Mesenchymal stem cell (in vitro differentiated cells and primary cell): Measurements from ENCODE around the gene OR2C3.

Source experiments
- DNase-seq: peaks from one replicate; pipeline ENCODE4 v3.0.0-alpha.2; 2013
- H2AFZ ChIP-seq: one replicate; pipeline ENCODE4 v1.6.1; 2013; ENCODE audit warnings: low read depth, mild to moderate bottlenecking, control low read depth, inconsistent platforms, low read length, moderate library complexity
- H2AK5ac ChIP-seq: 2 replicates; pipeline ENCODE4 v1.6.1; 2013; ENCODE audit warnings: low read length, moderate library complexity, mild to moderate bottlenecking, inconsistent platforms; ENCODE audit not compliant: severe bottlenecking
- H2BK120ac ChIP-seq: one replicate; pipeline ENCODE4 v1.6.1; 2013; ENCODE audit warnings: low read depth, mild to moderate bottlenecking, inconsistent platforms, low read length, moderate library complexity
- H2BK12ac ChIP-seq, 2 experiments: one replicate each; pipeline ENCODE4 v1.6.1; 2013; ENCODE audit warnings: inconsistent platforms in 2 of 2, low read length in 2 of 2, mild to moderate bottlenecking in 2 of 2, moderate library complexity in 2 of 2, control low read depth in 1 of 2
- H2BK15ac ChIP-seq: one replicate; pipeline ENCODE4 v1.6.1; 2013; ENCODE audit warnings: mild to moderate bottlenecking, low read depth, inconsistent platforms; ENCODE audit not compliant: poor library complexity, severe bottlenecking
- H2BK5ac ChIP-seq: 2 replicates; pipeline ENCODE4 v1.6.1; 2013; ENCODE audit warnings: low read depth, mild to moderate bottlenecking, low read length, control low read depth, inconsistent platforms; ENCODE audit not compliant: poor library complexity, severe bottlenecking
- H3K14ac ChIP-seq, 2 experiments: one replicate each; pipeline ENCODE4 v1.6.1; 2013; ENCODE audit warnings: inconsistent platforms in 2 of 2, low read length in 2 of 2, control low read depth in 1 of 2, mild to moderate bottlenecking in 1 of 2, moderate library complexity in 1 of 2
- H3K18ac ChIP-seq, 2 experiments: one replicate each; pipeline ENCODE4 v1.6.1; 2013; ENCODE audit warnings: inconsistent platforms in 2 of 2, low read length in 2 of 2, control low read depth in 1 of 2, low read depth in 1 of 2, mild to moderate bottlenecking in 1 of 2
- H3K23ac ChIP-seq, 2 experiments: one replicate each; pipeline ENCODE4 v1.6.1; 2013; ENCODE audit warnings: inconsistent platforms in 2 of 2, low read length in 2 of 2, mild to moderate bottlenecking in 2 of 2, moderate library complexity in 2 of 2, control low read depth in 1 of 2
- H3K27ac ChIP-seq: 2 replicates; pipeline ENCODE4 v1.5.1; 2013; ENCODE audit warnings: mild to moderate bottlenecking, moderate library complexity, low read length, control low read depth, inconsistent platforms; ENCODE audit not compliant: poor library complexity, severe bottlenecking
- H3K27me3 ChIP-seq, 2 experiments: 2 replicates each; pipeline versions ENCODE4 v1.6.1 to v1.7.0; 2013; ENCODE audit warnings: low read length in 2 of 2, mild to moderate bottlenecking in 2 of 2, moderate library complexity in 2 of 2, control low read depth in 1 of 2, inconsistent platforms in 1 of 2; ENCODE audit not compliant: control insufficient read depth in 1 of 2, insufficient read depth in 1 of 2
- H3K36me3 ChIP-seq, 2 experiments: 2 replicates each; pipeline versions ENCODE4 v1.6.1 to v1.7.0; 2013; ENCODE audit warnings: low read length in 2 of 2, control low read depth in 1 of 2, inconsistent platforms in 1 of 2, low read depth in 1 of 2, mild to moderate bottlenecking in 1 of 2; ENCODE audit not compliant: insufficient read depth in 2 of 2, control insufficient read depth in 1 of 2
- H3K4ac ChIP-seq, 2 experiments: one replicate each; pipeline ENCODE4 v1.6.1; 2013; ENCODE audit warnings: inconsistent platforms in 2 of 2, low read length in 2 of 2, mild to moderate bottlenecking in 2 of 2, moderate library complexity in 2 of 2, control low read depth in 1 of 2, low read depth in 1 of 2
- H3K4me1 ChIP-seq: 2 replicates; pipeline ENCODE4 v1.6.1; 2013; ENCODE audit warnings: low read depth, low read length, control low read depth; ENCODE audit not compliant: control insufficient read depth, insufficient read depth
- H3K4me2 ChIP-seq: 2 replicates; pipeline ENCODE4 v1.6.1; 2013; ENCODE audit warnings: low read length, mild to moderate bottlenecking, inconsistent platforms; ENCODE audit not compliant: poor library complexity, severe bottlenecking
- H3K4me3 ChIP-seq, 2 experiments: 2 replicates each; pipeline versions ENCODE4 v1.5.1 to v1.7.0; 2013; ENCODE audit warnings: low read length in 2 of 2, mild to moderate bottlenecking in 2 of 2, control low read depth in 1 of 2, low read depth in 1 of 2; ENCODE audit not compliant: insufficient read depth in 1 of 2
- H3K79me1 ChIP-seq: replicated peaks from 2 replicates; pipeline ENCODE4 v1.6.1; 2013; ENCODE audit warnings: mild to moderate bottlenecking, control low read depth, low read length, inconsistent platforms; ENCODE audit not compliant: poor library complexity, severe bottlenecking
- H3K9ac ChIP-seq: 2 replicates; pipeline ENCODE4 v1.7.0; 2013; ENCODE audit warnings: mild to moderate bottlenecking, low read length, moderate library complexity
- H3K9me3 ChIP-seq: 2 replicates; pipeline ENCODE4 v1.7.0; 2013; ENCODE audit warnings: mild to moderate bottlenecking, low read length; ENCODE audit not compliant: control insufficient read depth
- H4K8ac ChIP-seq: one replicate; pipeline ENCODE4 v1.6.1; 2013; ENCODE audit warnings: inconsistent platforms, mild to moderate bottlenecking, low read length, moderate library complexity
- H4K91ac ChIP-seq: one replicate; pipeline ENCODE4 v1.6.1; 2013; ENCODE audit warnings: mild to moderate bottlenecking, low read length, inconsistent platforms
- WGBS: methylation state at CpG from one replicate; pipeline ENCODE4 v1.1.7; 2013; ENCODE audit warnings: mixed read lengths; 5-methylcytosine and 5-hydroxymethylcytosine counted together

The OR2C3 gene

DNA sequence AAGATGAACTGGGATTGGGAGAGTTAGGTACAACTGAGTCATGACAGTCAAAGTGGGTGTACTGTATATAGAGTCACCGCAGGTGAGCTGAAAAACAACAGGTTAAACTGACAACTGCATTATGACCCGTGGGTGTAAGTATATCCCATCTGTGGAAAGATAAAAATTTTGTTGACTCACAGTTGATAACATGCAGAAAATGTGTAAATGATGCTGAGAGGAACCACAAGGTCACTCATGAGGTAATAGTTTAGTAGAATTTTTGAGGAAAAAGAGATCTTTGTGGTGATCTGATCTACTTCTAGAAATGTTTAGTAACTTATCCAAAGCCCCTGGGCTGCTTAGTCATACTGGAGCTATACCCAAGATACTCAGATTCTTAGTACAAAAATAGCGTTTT, 838 bp downstream of the OR2C3 start:
- H3K14ac ChIP-seq: no peak overlapping the region

DNA sequence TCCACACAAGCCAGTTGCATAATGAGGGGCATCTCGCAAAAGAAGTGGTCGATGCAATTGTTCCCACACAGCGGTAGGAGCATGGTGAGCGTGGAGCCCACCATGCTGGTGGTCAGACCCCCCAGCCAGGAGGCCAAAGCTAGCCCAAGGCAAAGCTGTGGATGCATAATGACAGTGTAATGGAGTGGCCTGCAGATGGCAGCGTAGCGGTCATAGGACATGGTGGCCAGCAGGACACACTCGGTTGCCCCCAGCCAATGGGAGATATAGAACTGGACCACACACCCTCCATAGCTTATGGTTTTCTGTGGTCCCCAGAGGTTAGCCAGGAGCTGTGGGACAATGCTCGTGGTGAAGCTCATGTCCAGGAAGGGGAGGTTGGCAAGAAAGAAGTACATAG, 4.3 kb downstream of the OR2C3 start:
- H2BK5ac ChIP-seq: no peak overlapping the region
- no peak overlapping the region for H3K4ac ChIP-seq
- H3K79me1 ChIP-seq: no peaks in the 10 kb centered on the region
- H3K4me2 ChIP-seq: no peak overlapping the region
- 91% methylated on average over 8 of the region's 8 CpGs for WGBS
- peak overlapping the region; percentile 11 for H4K91ac ChIP-seq
- no peak overlapping the region for H3K23ac ChIP-seq
- no peak overlapping the region for H2AFZ ChIP-seq
- no peaks in the 10 kb centered on the region for H3K27me3 ChIP-seq
- H4K8ac ChIP-seq: no peak overlapping the region
- no peaks in the 10 kb centered on the region for H3K36me3 ChIP-seq
- H3K14ac ChIP-seq: no peak overlapping the region
- H3K4me3 ChIP-seq: no peak overlapping the region
- H2BK15ac ChIP-seq: no peak overlapping the region
- no peak for DNase-seq
- H3K9ac ChIP-seq: no peak overlapping the region
- H3K18ac ChIP-seq: no peak overlapping the region
- H2BK12ac ChIP-seq: no peak overlapping the region
- no peaks in the 10 kb centered on the region for H3K4me1 ChIP-seq
- peaks cover 10% of the 10 kb centered on the region for H3K9me3 ChIP-seq
- H2BK120ac ChIP-seq: no peak overlapping the region
- no peak overlapping the region for H3K27ac ChIP-seq
- H2AK5ac ChIP-seq: no peak overlapping the region

More for the DNA sequence above, 838 bp downstream of the OR2C3 start:
- H2AK5ac ChIP-seq: no peak overlapping the region
- no peaks in the 10 kb centered on the region for H3K4me1 ChIP-seq
- no peaks in the 10 kb centered on the region for H3K27me3 ChIP-seq
- H3K36me3 ChIP-seq: no peaks in the 10 kb centered on the region
- no peak overlapping the region for H2BK120ac ChIP-seq
- H2BK15ac ChIP-seq: no peak overlapping the region
- no peak overlapping the region for H3K4ac ChIP-seq
- no peak overlapping the region for H3K18ac ChIP-seq
- no peak overlapping the region for H2BK5ac ChIP-seq
- DNase-seq: no peak
- H3K9ac ChIP-seq: no peak overlapping the region
- 49% methylated on average over 3 of the region's 3 CpGs for WGBS
- H3K23ac ChIP-seq: no peak overlapping the region
- no peak overlapping the region for H2BK12ac ChIP-seq
- H4K8ac ChIP-seq: no peak overlapping the region
- no peak overlapping the region for H3K4me3 ChIP-seq
- peaks cover 6% of the 10 kb centered on the region for H3K9me3 ChIP-seq
- H4K91ac ChIP-seq: no peak overlapping the region
- no peaks in the 10 kb centered on the region for H3K79me1 ChIP-seq
- no peak overlapping the region for H3K27ac ChIP-seq
- no peak overlapping the region for H3K4me2 ChIP-seq
- no peak overlapping the region for H2AFZ ChIP-seq

DNA sequence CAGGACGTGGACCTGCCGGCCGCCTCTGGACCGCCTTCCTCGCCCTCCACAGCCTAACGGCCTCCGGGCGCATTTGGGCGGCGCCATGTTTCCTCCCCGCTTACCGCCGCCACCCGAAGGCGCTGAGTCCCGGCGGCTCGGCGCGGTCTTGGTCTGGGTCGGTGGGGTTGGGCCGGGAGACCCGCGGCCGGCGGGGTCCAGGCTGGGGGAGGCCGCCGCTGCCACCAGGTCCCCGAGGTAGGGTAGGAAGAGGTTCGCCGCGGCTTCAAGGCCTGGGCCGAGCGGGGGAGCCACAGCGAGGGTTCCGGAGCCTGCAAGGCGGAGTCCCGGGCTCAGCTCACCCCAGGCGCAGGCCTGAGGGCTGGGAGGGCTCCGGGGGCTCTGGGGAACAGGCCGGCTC, 5.5 kb downstream of the OR2C3 start:
- Histone ChIP-seq H3K79me1 (no peaks in the 10 kb centered on the region), H2BK5ac (no peak overlapping the region), H4K91ac (no peak overlapping the region), H3K4me2 (no peak overlapping the region), H2AK5ac (no peak overlapping the region), H3K23ac (no peak overlapping the region), H4K8ac (no peak overlapping the region), H2BK120ac (no peak overlapping the region), H2AFZ (no peak overlapping the region), H3K9ac (no peak overlapping the region), H3K9me3 (peaks cover 10% of the 10 kb centered on the region), H3K14ac (no peak overlapping the region), H3K4me3 (no peak overlapping the region), H3K18ac (no peak overlapping the region), H3K36me3 (no peaks in the 10 kb centered on the region), H2BK12ac (no peak overlapping the region), H3K27me3 (no peaks in the 10 kb centered on the region), H2BK15ac (no peak overlapping the region), H3K4me1 (no peaks in the 10 kb centered on the region), H3K4ac (no peak overlapping the region), H3K27ac (no peak overlapping the region)
- DNase-seq: no peak
- 94% methylated on average over 39 of the region's 41 CpGs for WGBS

DNA sequence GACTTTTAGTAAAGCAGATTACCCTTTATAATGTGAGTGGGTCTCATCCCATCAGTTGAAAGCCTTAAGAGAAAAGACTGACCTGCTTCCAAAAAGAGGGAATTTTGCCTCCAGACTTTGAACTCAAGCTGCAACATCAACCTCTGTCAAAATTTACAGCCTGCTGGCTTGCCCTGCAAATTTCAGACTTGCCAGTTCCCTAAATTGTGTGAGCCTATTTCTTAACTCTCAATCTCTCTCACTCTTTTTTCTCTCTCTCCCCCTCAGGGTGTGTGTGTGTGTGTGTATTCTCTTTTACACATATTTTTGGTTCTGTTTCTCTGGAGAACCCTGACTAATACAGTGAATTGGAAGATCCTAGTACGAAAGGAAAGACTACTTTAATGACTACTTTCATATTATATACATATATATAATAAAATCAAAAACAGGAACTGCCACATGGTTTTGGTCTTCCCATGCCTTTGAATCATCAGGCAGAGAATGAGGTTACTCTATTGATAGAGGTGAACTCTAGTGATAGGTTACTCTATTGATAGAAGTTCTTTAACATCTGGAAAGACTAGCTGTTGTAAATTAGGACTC, 6.4 kb downstream of the OR2C3 start:
- Histone ChIP-seq H3K9ac (no peak overlapping the region), H3K23ac (no peak overlapping the region), H3K18ac (no peak overlapping the region), H4K91ac (no peak overlapping the region), H3K4me3 (no peak overlapping the region), H3K36me3 (no peaks in the 10 kb centered on the region), H3K4me2 (no peak overlapping the region), H2BK120ac (no peak overlapping the region), H3K4ac (no peak overlapping the region), H3K9me3 (peaks cover 10% of the 10 kb centered on the region), H2AFZ (no peak overlapping the region), H2BK12ac (no peak overlapping the region), H2AK5ac (no peak overlapping the region), H4K8ac (no peak overlapping the region), H3K27me3 (no peaks in the 10 kb centered on the region), H3K4me1 (no peaks in the 10 kb centered on the region), H3K27ac (no peak overlapping the region), H3K79me1 (no peaks in the 10 kb centered on the region), H2BK5ac (no peak overlapping the region), H2BK15ac (no peak overlapping the region), H3K14ac (no peak overlapping the region)
- DNase-seq: no peak
- no CpG with 5 or more reads among the region's 1 CpG for WGBS
